Endothelial cell of umbilical vein (primary cell): ENCODE data around the gene KLK3. TPM values are rescaled to one million over a fixed set of nuclear protein-coding genes. Genes with fewer than 3 reads are reported as not detected.

Experiments used
- BruUV-seq: library from RNA; stranded (reverse); fragments of 400-500 nt; replicated peaks from 2 replicates; lab custom pipeline; 2021; lab: Mats Ljungman, UMichigan
- CTCF ChIA-PET: fragments of 300-600, 350-600 bp; sonication (Branson Sonifier 250); formaldehyde crosslinking; loops from one replicate; lab custom pipeline; 2021; ENCODE audit warnings: antibody characterized with exemption, inconsistent platforms; lab: Charles Lee
- POLR2A ChIA-PET: fragments of 300-600, 350-600 bp; sonication (Branson Sonifier 250); formaldehyde crosslinking; loops from one replicate; lab custom pipeline; 2021; ENCODE audit warnings: antibody characterized with exemption, inconsistent platforms; lab: Charles Lee
- DNase-seq: peaks from one replicate; pipeline ENCODE4 v3.0.0-alpha.2; 2011; ENCODE audit warnings: low read depth, low spot score
- FAIRE-seq: peaks from 2 replicates; lab custom pipeline; 2011; peaks lifted over from hg19 to GRCh38; lab: Jason Lieb, UNC
- H2AFZ ChIP-seq: 2 replicates; pipeline ENCODE4 v1.6.0; 2012; ENCODE audit warnings: low read depth, low read length, control low read depth, inconsistent platforms
- H3K27ac ChIP-seq: 2 replicates; pipeline ENCODE4 v1.5.1; 2011; ENCODE audit warnings: low read depth, mild to moderate bottlenecking, control low read depth, low read length, moderate library complexity; ENCODE audit not compliant: insufficient read depth
- H3K27me3 ChIP-seq, 2 experiments: 2 replicates each; pipeline versions ENCODE4 v1.6.0 to v1.6.1; 2011; ENCODE audit warnings: low read length in 2 of 2, mixed read lengths in 1 of 2; ENCODE audit not compliant: control insufficient read depth in 2 of 2, insufficient read depth in 2 of 2
- H3K36me3 ChIP-seq, 2 experiments: 2 replicates in 1 of 2; 3 replicates in 1 of 2; pipeline ENCODE4 v1.5.1; 2011; ENCODE audit warnings: low read length in 2 of 2, mild to moderate bottlenecking in 1 of 2, moderate library complexity in 1 of 2; ENCODE audit not compliant: control insufficient read depth in 2 of 2, insufficient read depth in 2 of 2; ENCODE audit errors: extremely low read depth in 1 of 2
- H3K4me1 ChIP-seq: 3 replicates; pipeline ENCODE4 v1.5.1; 2011; ENCODE audit warnings: mild to moderate bottlenecking, low read length; ENCODE audit not compliant: control insufficient read depth, insufficient read depth; ENCODE audit errors: extremely low read depth
- H3K4me2 ChIP-seq: 2 replicates; pipeline ENCODE4 v1.6.1; 2011; ENCODE audit warnings: low read length, control low read depth, mixed read lengths; ENCODE audit not compliant: insufficient read depth
- H3K4me3 ChIP-seq, 3 experiments: fragments of 200-600 bp in 1 of 3; sonication (generic), shearing (Covaris generic) in 1 of 3; replicated peaks in 1 of 3; 2 replicates each; pipeline ENCODE4 v1.5.1; 2011 to 2016; ENCODE audit warnings: control low read depth in 3 of 3, low read length in 3 of 3, mild to moderate bottlenecking in 2 of 3, inconsistent platforms in 1 of 3, low read depth in 1 of 3, moderate library complexity in 1 of 3; ENCODE audit not compliant: insufficient read depth in 1 of 3
- H3K79me2 ChIP-seq: 2 replicates; pipeline ENCODE4 v1.6.0; 2012; ENCODE audit warnings: low read length, inconsistent platforms; ENCODE audit not compliant: control insufficient read depth, insufficient read depth
- H3K9ac ChIP-seq: replicated peaks from 2 replicates; pipeline ENCODE3; 2011; ENCODE audit warnings: low read length, control low read depth; ENCODE audit not compliant: insufficient read depth; ENCODE audit errors: extremely low read depth
- H3K9me1 ChIP-seq: replicated peaks from 3 replicates; pipeline ENCODE4 v1.6.0; 2011; ENCODE audit warnings: mild to moderate bottlenecking, low read length; ENCODE audit not compliant: control insufficient read depth, insufficient read depth; ENCODE audit errors: extremely low read depth
- H3K9me3 ChIP-seq: replicated peaks from 2 replicates; pipeline ENCODE4 v1.5.1; 2012; ENCODE audit warnings: low read length, inconsistent platforms; ENCODE audit not compliant: control insufficient read depth, insufficient read depth
- H4K20me1 ChIP-seq: replicated peaks from 2 replicates; pipeline ENCODE3; 2011; ENCODE audit warnings: mild to moderate bottlenecking, low read length; ENCODE audit not compliant: control insufficient read depth, insufficient read depth; ENCODE audit errors: extremely low read depth
- CTCF ChIP-seq, 2 donors: IDR thresholded peaks; 1 replicate in 1 of 2; 2 replicates in 1 of 2; pipeline ENCODE4 v1.5.1; 2011; ENCODE audit warnings: low read length in 2 of 2, mild to moderate bottlenecking in 2 of 2, moderate library complexity in 2 of 2, control low read depth in 1 of 2, inconsistent platforms in 1 of 2, low read depth in 1 of 2; ENCODE audit not compliant: insufficient read depth in 1 of 2; ENCODE audit errors: extremely low read depth in 1 of 2
- EZH2 ChIP-seq: IDR thresholded peaks from 2 replicates; pipeline ENCODE4 v1.6.1; 2012; ENCODE audit warnings: borderline replicate concordance, low read depth, mild to moderate bottlenecking, moderate library complexity, low read length, inconsistent platforms; ENCODE audit not compliant: severe bottlenecking
- FOS ChIP-seq: IDR thresholded peaks from 2 replicates; pipeline ENCODE4 v1.6.1; 2011; ENCODE audit warnings: mild to moderate bottlenecking, low read length, moderate library complexity, borderline replicate concordance; ENCODE audit not compliant: insufficient read depth
- GATA2 ChIP-seq: IDR thresholded peaks from 2 replicates; pipeline ENCODE4 v1.7.0; 2011; ENCODE audit warnings: low read depth, mild to moderate bottlenecking, moderate library complexity, mixed read lengths, low read length; ENCODE audit not compliant: insufficient read length, insufficient read depth
- JUN ChIP-seq: IDR thresholded peaks from 2 replicates; pipeline ENCODE4 v1.6.1; 2011; ENCODE audit warnings: borderline replicate concordance, low read depth; ENCODE audit not compliant: insufficient read length, insufficient read depth
- MYC ChIP-seq: IDR thresholded peaks from one replicate; pipeline ENCODE4 v1.6.1; 2011; ENCODE audit warnings: mild to moderate bottlenecking, low read depth, low read length
- POLR2A ChIP-seq: IDR thresholded peaks from 2 replicates; pipeline ENCODE4 v1.6.1; 2012; ENCODE audit warnings: low read depth, mild to moderate bottlenecking, control low read depth, low read length
- POLR2AphosphoS5 ChIP-seq: IDR thresholded peaks from 2 replicates; pipeline ENCODE4 v1.6.1; 2012; ENCODE audit warnings: low read depth, mild to moderate bottlenecking, control low read depth, low read length, moderate library complexity; ENCODE audit not compliant: insufficient read depth
- dilution Hi-C: fragments of 300-500 bp; cut with MboI; formaldehyde crosslinking; loops from one replicate; pipeline ENCODE4 v1.15.0; 2019; ENCODE audit warnings: low sequenced_read_pairs; ENCODE audit not compliant: extremely low pct_ligation_motif_present
- intact Hi-C: fragments of 100-400 bp; cut with micrococcal nuclease; formaldehyde crosslinking; loops from one replicate; pipeline ENCODE4 v1.10.0; 2022
- polyA plus RNA-seq, 4 experiments: library from polyadenylated mRNA; depleted of rRNA in 3 of 4; stranded (reverse) in 3 of 4; unstranded in 1 of 4; fragments of >200 nt; gene quantifications; 2 replicates each; pipeline versions ENCODE4 v1.2.1 to v1.2.3, GENCODE V29; 2011 to 2012; ENCODE audit warnings: missing spikeins in 1 of 4
- total RNA-seq: library from RNA; stranded (reverse); gene quantifications from 2 replicates; pipeline ENCODE4 v1.2.3, GENCODE V29; 2021
- TF ChIP-seq, protein P1 (sequence below): IDR thresholded peaks from 2 replicates; pipeline ENCODE4 v1.6.1; 2011; ENCODE audit not compliant: insufficient read depth, insufficient read length

The KLK3 gene
- total and polyA plus RNA-seq, 2 donors (not counting 3 experiments of a cell fraction or from before 2014, with no cell fraction given): not detected

- Histone ChIP-seq H4K20me1 (no peaks in the 10 kb centered on the region), H3K4me3 (no peak overlapping the region), H3K36me3 (no peaks in the 10 kb centered on the region), H3K79me2 (no peaks in the 10 kb centered on the region), H3K9ac (no peak overlapping the region), H3K4me1 (no peaks in the 10 kb centered on the region), H2AFZ (no peak overlapping the region), H3K9me3 (no peaks in the 10 kb centered on the region), H3K27ac (no peak overlapping the region), H3K27me3 (peaks cover 0 to 2% of the 10 kb centered on the region in 2 experiments), H3K4me2 (no peak overlapping the region), H3K9me1 (no peaks in the 10 kb centered on the region)
- FAIRE-seq: no peak
- dilution Hi-C loops (no loop called here), intact Hi-C loops (no loop called here)
- DNase-seq: no peak
- no TSS peak for BruUV-seq
- TF ChIP-seq CTCF (IDR thresholded peaks at IDR 0.05; ENCODE audit: extremely low read depth in 1 of 2, insufficient read depth in 1 of 2, low read depth in 1 of 2, low read length in 2 of 2) (no peak), MYC (no peak), FOS (no peak), JUN (no peak), POLR2A (no peak), EZH2 (no peak), POLR2AphosphoS5 (no peak), GATA2 (no peak)
- TF ChIP-seq, protein P1, sequence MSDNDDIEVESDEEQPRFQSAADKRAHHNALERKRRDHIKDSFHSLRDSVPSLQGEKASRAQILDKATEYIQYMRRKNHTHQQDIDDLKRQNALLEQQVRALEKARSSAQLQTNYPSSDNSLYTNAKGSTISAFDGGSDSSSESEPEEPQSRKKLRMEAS: no peak
- POLR2A ChIA-PET: no interaction called here
- CTCF ChIA-PET: interaction anchor here (1.0 kb wide), 1 partner anchor 10 kb away, joined by 3 read pairs; no protein-coding TSS in a partner anchor
These were observed 24.1 kb downstream of the KLK3 start for GRCh38 chr19:50878851-50879250.
